GM10266 (cell line): ENCODE results near the gene MAEA.

Experiments
- DNase-seq: peaks from one replicate; pipeline ENCODE4 v3.0.0; 2012; ENCODE audit errors: extremely low spot score
- CTCF ChIP-seq: IDR thresholded peaks from 2 replicates; pipeline ENCODE4 v1.5.1; 2012; ENCODE audit warnings: mild to moderate bottlenecking, low read depth; ENCODE audit not compliant: control insufficient read depth, insufficient read depth; ENCODE audit errors: missing control alignments

Gene MAEA

GRCh38 chr4:1293991-1294390 is 4.3 kb downstream of the MAEA start:
- TF ChIP-seq CTCF: no peak
- DNase-seq: peak; percentile 11

- no peak for DNase-seq
- TF ChIP-seq CTCF: no peak
Observed at GRCh38 chr4:1294424-1294823, 4.7 kb downstream of the MAEA start.

- TF ChIP-seq CTCF: no peak
- DNase-seq: no peak
Observed at GRCh38 chr4:1294891-1295290, 5.2 kb downstream of the MAEA start.

- DNase-seq: peak; percentile 40
- TF ChIP-seq CTCF: no peak
Observed at GRCh38 chr4:1295405-1296055, 5.8 kb downstream of the MAEA start.

GRCh38 chr4:1296324-1297022 is 6.8 kb downstream of the MAEA start:
- TF ChIP-seq CTCF: no peak

GRCh38 chr4:1297023-1297395 is 7.3 kb downstream of the MAEA start:
- TF ChIP-seq CTCF: no peak

More at GRCh38 chr4:1296324-1297022, 6.8 kb downstream of the MAEA start:
- DNase-seq: peak; percentile 13

More at GRCh38 chr4:1297023-1297395, 7.3 kb downstream of the MAEA start:
- DNase-seq: no peak
